Colon (tissue), 2 donors: ENCODE measurements around the gene HSPG2.

Experiments
- FAIRE-seq: peaks from 2 replicates; lab custom pipeline; 2012; peaks lifted over from hg19 to GRCh38; lab: Jason Lieb, UNC
- donor health status: control.
- donor health status: control.

The HSPG2 gene

DNA sequence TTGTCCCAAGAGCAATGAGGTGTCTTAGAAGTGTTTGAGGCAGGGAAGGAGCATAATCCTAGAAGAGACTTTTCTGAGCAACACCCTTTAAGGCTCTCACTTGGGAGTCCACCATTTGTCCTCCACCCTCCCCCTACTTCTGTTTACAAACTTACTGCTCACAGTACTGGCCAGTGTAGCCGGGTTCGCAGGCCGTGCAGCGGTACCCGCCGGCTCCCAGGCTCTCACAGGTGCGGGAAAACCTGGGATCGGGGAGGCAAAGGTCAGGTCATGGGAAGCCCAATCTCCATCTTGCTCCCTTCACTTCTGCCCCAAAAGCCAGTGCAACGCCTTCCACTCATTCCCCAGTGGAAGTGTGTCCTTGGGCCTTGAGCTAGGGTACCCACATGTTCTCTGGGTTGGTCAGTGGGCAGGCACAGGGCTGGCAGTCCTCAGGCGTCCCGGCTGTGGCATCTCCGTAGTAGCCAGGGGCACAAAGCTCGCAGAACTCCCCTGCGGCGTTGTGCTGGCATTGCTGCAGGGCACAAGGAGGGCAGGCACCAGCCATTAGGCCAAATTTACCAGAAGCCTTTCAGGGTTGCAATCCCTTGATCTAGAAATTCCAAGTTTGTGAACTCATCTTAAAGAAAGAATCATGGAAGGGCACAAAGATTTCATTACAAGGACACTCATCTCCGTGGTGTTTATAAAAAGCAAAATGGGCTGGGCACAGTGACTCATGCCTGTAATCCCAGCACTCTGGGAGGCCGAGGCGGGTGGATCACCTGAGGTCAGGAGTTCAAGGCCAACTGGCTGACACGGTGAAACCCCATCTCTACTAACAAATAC, 75.3 kb downstream of the HSPG2 start:
- no peak for FAIRE-seq

GRCh38 chr1:21860971-21861370, 76.1 kb downstream of the HSPG2 start:
- FAIRE-seq, result no peak

DNA sequence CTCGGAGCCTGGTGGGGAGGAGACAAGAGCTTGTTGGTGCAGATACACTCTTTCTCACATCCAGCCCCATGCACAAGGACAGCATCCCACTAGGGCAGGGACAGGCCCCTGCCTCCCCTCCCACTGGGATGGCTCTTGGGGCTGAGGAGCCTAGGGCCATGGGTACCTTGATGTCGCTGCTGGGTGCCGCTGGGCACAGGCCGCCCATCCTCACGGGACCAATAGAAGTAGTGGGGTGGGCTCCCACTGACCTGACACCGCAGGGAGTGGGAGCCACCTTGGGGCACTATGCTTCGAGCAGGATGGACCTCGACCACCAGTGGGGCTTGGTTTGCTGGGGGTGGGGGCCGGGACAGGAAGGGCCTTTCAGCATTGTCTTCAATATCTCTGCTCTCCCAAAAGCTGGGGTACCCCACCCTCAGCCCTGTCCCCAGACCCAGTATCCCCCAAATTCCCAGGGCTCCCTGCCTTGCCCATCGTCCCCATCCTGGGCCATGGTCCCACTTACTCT, 77.4 kb downstream of the HSPG2 start:
- FAIRE-seq, result no peak

DNA sequence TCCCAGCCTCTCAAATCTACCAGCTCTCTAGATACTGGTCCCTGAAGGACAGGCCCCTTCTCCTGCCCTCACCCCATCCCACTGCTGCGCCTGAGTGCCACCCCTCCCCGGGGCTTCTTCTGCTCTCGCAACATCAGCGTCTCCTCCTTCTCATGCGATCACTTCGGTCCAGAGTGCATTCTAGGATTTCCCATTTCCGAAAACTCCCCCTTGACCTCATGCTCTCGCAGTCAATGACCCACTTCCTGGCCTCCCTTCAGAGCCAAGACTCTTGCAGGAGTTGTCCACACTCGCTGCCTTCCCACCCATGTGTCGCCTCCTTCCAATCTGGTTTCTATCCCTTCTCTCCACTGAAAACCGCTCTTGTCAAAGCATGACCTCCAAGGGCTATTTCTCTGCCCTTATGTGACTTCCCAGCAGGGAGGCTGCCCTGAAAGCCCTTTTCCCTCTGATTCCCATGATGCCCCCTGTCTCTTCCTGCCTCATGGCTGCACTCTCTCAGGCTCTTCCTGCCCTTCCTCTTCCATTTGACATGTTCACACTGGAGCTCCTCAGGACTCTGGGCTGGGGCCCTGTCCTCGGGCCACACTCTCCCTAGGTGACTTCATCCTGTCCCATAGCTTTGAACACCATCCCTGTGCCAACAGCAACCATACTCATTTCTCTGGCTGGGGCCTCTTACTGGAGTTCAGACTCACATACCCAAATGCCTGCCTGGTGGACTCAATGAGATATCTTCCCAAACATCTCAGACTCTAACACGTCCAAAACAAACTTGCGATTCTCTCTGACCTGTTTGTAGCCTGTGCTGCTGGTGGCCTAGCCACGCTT, 79.1 kb downstream of the HSPG2 start:
- FAIRE-seq, result no peak

- FAIRE-seq, result no peak
Measured at GRCh38 chr1:21857142-21857839, 79.8 kb downstream of the HSPG2 start.

DNA sequence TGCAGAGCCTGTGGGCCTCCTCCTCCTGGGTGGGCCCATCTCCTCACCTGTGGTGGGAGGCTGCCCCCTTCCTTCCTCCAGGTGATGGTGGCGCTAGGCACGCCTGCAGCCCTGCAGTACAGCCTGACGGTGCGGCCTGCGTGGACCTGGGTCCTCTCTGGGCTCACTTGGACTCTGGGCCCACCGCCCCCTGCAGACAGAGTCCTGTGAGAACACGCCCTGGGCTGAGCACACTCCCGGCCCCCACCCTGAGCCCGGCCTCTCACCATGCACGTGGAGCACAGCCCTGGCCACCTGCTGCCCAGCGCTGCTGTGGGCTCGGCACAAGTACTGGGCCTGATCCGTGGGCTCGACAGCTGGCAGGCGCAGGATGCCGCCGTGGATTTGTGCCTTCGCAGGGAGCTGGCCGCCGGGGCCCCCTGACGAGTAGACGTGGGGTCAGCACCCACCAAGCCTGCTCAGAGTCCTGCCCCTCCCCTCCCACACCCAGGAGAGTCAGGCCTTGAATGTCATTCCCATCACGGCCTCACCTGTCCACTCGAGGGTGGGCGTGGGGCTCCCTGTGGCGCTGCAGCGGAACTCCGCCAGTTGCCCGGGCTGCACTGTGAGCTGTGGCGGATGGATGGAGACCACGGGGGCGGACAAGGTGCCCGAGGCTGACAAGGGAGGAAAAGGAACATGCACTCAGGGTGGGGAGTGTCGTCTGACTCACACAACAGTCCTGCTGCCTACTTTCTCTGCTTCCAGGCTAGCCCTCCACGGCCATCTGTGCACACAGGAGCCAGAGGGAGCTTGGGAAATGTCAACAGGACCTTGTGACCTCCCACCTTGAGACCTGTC, 81.6 kb downstream of the HSPG2 start:
- FAIRE-seq, result no peak

DNA sequence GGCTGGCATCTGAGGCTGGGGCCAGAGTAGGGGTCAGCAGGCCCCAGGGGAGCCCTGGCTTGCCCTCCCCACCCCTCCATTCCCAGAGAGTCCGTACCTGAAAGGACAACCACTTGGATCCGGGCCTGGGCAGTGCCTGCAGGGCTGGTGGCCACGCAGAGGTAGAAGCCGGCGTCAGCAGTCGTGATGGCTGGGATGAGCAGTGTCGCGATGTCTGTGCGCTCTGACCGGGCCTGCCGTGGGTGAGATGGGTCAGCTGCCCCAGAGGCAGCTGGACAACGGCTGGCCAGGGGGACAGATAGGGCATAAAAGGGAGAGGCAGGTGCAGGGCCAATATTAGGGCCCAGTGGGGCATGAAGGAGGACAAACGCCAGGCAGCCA, 82.4 kb downstream of the HSPG2 start:
- no peak for FAIRE-seq

GRCh38 chr1:21854090-21854750, 82.9 kb downstream of the HSPG2 start:
- no peak for FAIRE-seq

- no peak for FAIRE-seq
Measured at GRCh38 chr1:21853131-21853427, 84.0 kb downstream of the HSPG2 start.

DNA sequence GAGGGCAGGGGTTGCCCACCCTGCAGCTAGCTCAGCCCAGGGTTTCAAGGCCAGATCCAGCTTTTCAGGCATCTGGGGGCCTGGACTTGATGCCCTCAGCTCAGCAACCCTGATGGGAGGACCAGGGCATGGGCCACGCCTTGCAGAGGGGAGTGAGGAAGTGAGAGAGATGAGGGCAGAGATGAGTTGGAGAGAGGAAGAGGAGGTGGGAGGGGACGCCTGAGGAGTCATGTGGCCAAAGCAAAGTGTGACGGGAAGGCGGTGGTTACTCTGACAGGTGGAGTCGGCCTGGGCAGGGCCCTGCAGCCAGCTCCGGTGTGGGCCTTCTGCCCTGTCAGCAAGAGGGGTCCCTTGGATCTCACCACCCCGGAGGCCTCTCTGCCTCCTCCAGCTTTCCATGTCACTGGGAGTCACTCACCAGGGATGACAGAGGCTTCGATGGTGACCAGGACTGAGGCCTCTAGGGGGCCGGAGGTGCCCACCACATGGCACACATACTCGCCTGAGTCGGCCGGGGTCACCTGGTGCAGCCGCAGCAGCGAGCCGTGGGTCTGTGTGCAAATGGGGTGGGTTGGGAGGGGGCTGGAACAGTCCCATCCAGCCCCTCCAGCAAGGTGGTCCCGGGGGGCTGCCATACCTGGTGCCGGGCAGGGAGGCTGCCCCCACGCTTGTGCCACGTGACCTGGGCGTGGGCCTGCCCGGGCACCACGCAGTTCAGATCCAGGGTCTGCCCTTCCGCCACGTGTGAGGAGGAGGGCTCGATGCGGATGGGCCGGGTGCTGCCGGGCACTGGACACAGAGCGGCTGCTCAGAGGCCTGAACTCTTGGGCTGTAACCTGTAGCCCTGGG, 84.6 kb downstream of the HSPG2 start:
- FAIRE-seq, result no peak

- no peak for FAIRE-seq
Measured at GRCh38 chr1:21851430-21852250, 85.5 kb downstream of the HSPG2 start.

GRCh38 chr1:21849909-21850576, 87.1 kb downstream of the HSPG2 start:
- FAIRE-seq, result no peak

DNA sequence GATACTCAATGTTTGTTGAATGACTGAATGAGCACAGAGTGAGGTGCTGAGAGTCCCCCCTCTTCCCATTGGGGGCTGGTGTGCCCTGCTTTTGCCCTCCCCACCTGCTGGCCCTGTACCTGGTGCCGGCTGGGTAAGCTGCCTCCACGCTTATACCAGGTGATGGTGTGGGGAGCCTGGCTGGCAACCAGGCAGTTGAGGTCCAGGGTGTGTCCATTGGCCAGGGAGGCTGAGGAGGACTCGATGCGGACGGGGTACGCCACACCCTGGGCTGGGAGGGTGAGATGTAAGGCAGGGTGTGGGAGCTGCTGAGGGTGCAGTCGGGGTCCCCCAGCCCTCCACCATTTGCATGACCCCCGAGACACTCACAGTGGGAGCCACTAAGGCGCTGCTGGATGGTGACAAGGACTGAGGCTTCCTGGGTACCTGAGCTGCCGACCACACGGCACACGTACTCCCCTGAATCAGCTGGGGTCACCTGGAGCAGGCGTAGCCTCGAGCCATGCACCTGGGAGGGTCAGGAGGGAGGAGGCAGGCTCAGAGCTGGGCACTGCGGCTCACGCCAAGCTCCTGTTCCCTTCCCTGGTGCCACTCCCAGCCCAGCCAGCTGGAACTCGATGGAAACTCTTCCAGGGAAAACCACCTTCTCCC, 88.5 kb downstream of the HSPG2 start:
- no peak for FAIRE-seq

DNA sequence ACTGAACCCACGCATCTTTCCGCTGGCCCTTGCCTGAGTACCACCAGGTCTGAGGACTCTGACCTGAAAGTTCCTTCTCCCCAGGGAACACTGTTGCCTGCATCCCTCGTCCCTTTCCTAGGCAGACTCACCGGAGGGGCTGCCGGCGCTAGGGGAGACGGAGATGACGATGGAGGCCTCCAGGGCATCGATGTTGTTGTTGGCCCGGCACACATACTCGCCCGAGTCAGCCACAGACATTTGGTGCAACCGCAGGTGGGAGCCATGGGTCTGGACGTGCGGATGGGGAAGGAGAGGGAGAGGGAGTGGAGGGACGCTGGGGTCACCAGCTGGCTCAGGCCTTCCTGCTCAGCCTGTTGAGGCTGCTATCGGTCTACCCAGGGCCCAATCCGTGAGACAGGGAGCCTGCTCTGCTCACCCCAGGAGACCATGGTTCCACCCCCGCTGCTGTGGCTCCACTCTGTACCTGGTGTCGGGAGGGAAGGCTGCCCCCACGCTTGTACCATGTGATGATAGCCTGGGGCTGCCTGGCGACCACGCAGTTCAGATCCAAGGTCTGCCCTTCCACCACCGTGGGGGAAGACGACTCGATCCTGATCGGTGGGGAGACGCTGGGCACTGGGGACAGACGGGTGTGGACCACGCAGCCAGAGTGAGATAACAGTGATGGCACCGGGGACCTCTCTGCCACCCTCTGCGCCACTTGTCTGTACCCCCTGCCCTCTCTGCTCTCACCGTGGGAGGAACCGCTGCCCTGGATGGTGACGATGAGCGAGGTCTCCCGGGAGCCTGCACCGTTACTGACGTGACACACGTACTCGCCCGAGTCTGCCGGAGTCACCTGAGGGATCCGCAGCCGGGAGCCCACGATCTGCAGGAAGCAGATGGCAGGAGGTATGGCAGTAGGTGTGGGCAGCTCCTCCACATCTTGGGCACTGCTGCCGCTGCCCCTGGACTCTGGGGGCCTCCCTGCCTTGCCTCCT, 89.6 kb downstream of the HSPG2 start:
- no peak for FAIRE-seq

GRCh38 chr1:21845646-21846641, 91.2 kb downstream of the HSPG2 start:
- FAIRE-seq, result no peak

- FAIRE-seq, result no peak
Measured at GRCh38 chr1:21843996-21844395, 93.1 kb downstream of the HSPG2 start.
